A549 (cell line): ENCODE data around the gene CAND2. TPM values are rescaled to one million over a fixed set of nuclear protein-coding genes. Genes with fewer than 3 reads are reported as not detected.

Experiments used
- ATAC-seq, 2 experiments: fragments of 200-7000 bp in 1 of 2; fragments of >200 bp in 1 of 2; cut with Nextera tagmentation in 1 of 2; cut with Tn5 transposase in 1 of 2; 3 replicates each; pipeline versions ENCODE4 v1.8.0 to v1.9.1; 2018 to 2020; ENCODE audit warnings: mild to moderate bottlenecking in 1 of 2, moderate library complexity in 1 of 2
- CTCF ChIA-PET: fragments of 300-600 bp; sonication (Branson Sonifier 250); formaldehyde crosslinking; extraction: SDS; loops from one replicate; lab custom pipeline; 2021; ENCODE audit warnings: antibody characterized with exemption, inconsistent platforms; lab: Yijun Ruan, JAX
- POLR2A ChIA-PET: fragments of 350-600 bp; formaldehyde crosslinking; extraction: SDS; loops from one replicate; lab custom pipeline; 2021; ENCODE audit warnings: antibody characterized with exemption, inconsistent platforms; lab: Yijun Ruan, JAX
- DNase-seq, 2 experiments: peaks; one replicate each; pipeline versions ENCODE4 v3.0.0 to v3.0.0-alpha.2; 2011 to 2016; ENCODE audit warnings: low read depth in 1 of 2, low spot score in 1 of 2
- FAIRE-seq: peaks from 2 replicates; lab custom pipeline; 2011; peaks lifted over from hg19 to GRCh38; lab: Jason Lieb, UNC
- H3K27ac ChIP-seq, 2 experiments: fragments of >200 bp; sonication (Bioruptor Twin); formaldehyde crosslinking; 3 replicates each; pipeline ENCODE4 v1.5.1; 2016 to 2017
- H3K4me1 ChIP-seq: fragments of >200 bp; sonication (Bioruptor Twin); formaldehyde crosslinking; 3 replicates; pipeline ENCODE4 v1.6.1; 2016
- H3K4me2 ChIP-seq: fragments of >200 bp; sonication (Bioruptor Twin); formaldehyde crosslinking; 3 replicates; pipeline ENCODE4 v1.6.1; 2016
- H3K4me3 ChIP-seq: fragments of >200 bp; sonication (Bioruptor Twin); formaldehyde crosslinking; 3 replicates; pipeline ENCODE4 v1.5.1; 2016
- H3K9me3 ChIP-seq: fragments of >200 bp; sonication (Bioruptor Twin); formaldehyde crosslinking; 3 replicates; pipeline ENCODE4 v1.6.1; 2016
- CBX2 ChIP-seq: fragments of 200-600 bp; sonication (generic); IDR thresholded peaks from 2 replicates; pipeline ENCODE4 v1.6.1; 2016; ENCODE audit warnings: low read depth, mild to moderate bottlenecking, borderline replicate concordance
- ELK1 ChIP-seq: fragments of 150-350 bp; IDR thresholded peaks from 2 replicates; pipeline ENCODE4 v1.6.1; 2014; ENCODE audit warnings: low read depth, mild to moderate bottlenecking, low read length
- ESRRA ChIP-seq: fragments of 150-350 bp; IDR thresholded peaks from 2 replicates; pipeline ENCODE4 v1.6.1; 2014; ENCODE audit warnings: mild to moderate bottlenecking, low read length, borderline replicate concordance
- FOSB ChIP-seq: fragments of 250-450 bp; sonication (Bioruptor Pico); IDR thresholded peaks from 2 replicates; pipeline ENCODE4 v1.5.0; 2020; ENCODE audit warnings: mild to moderate bottlenecking, moderate library complexity
- GATA3 ChIP-seq: IDR thresholded peaks from 2 replicates; pipeline ENCODE4 v1.6.1; 2012; ENCODE audit warnings: borderline replicate concordance
- HOXB13 ChIP-seq: fragments of 250-450 bp; sonication (Bioruptor Pico); IDR thresholded peaks from 2 replicates; pipeline ENCODE4 v1.5.0; 2020; ENCODE audit warnings: low read depth, mild to moderate bottlenecking, moderate library complexity
- JUNB ChIP-seq: fragments of >200 bp; sonication (Bioruptor Twin); formaldehyde crosslinking; IDR thresholded peaks from 2 replicates; pipeline ENCODE4 v1.6.1; 2016
- NFE2L2 ChIP-seq: fragments of 150-350 bp; conservative IDR thresholded peaks from 2 replicates; pipeline ENCODE4 v1.6.1; 2014; ENCODE audit warnings: low read length
- PBX3 ChIP-seq: IDR thresholded peaks from 2 replicates; pipeline ENCODE4 v1.6.1; 2012
- PHF8 ChIP-seq: fragments of 200-600 bp; sonication (generic); IDR thresholded peaks from 2 replicates; pipeline ENCODE4 v1.6.1; 2016; ENCODE audit warnings: low read depth, mild to moderate bottlenecking, antibody characterized with exemption, moderate library complexity, borderline replicate concordance
- POLR2AphosphoS2 ChIP-seq: conservative IDR thresholded peaks from 2 replicates; pipeline ENCODE4 v1.6.1; 2012; ENCODE audit warnings: low read length, improper control_type of control experiment, inconsistent platforms
- RCOR1 ChIP-seq: fragments of 150-350 bp; IDR thresholded peaks from 2 replicates; pipeline ENCODE4 v1.6.1; 2014; ENCODE audit warnings: antibody characterized with exemption, low read length, low read depth
- TFCP2L1 ChIP-seq: fragments of 250-450 bp; sonication (Bioruptor Pico); IDR thresholded peaks from 2 replicates; pipeline ENCODE4 v1.5.0; 2021; ENCODE audit warnings: mild to moderate bottlenecking
- WGBS: methylation state at CpG from one replicate; pipeline ENCODE4 v1.1.6; 2017; ENCODE audit errors: missing lambda C conversion rate; 5-methylcytosine and 5-hydroxymethylcytosine counted together
- polyA plus RNA-seq, 4 experiments: library from polyadenylated mRNA; depleted of rRNA in 3 of 4; stranded (reverse); fragments of >200 nt; fragmentation: RNase III in 1 of 4; extraction: RNeasy Plus Mini Kit Qiagen cat#74134 plus additional on column Dnase treatment in 1 of 4; gene quantifications; 2 replicates in 3 of 4; 3 replicates in 1 of 4; pipeline ENCODE4 v1.2.3, GENCODE V29; 2011 to 2017

CAND2 gene
- polyA plus RNA-seq, 2 of the 4 experiments (the other 2 are of a cell fraction) = 0.72 to 0.84 TPM

GRCh38 chr3:12832350-12833221 lies 36.1 kb downstream of the CAND2 start (continued):
- TF ChIP-seq POLR2AphosphoS2 (peak; percentile 39), JUNB (no peak)
- TF ChIP-seq, all 56 proteins: peak for 5

- DNase-seq (no peak), ATAC-seq (no peak), FAIRE-seq (no peak)
- peaks cover 41% of the 10 kb centered on the region for H3K4me1 ChIP-seq
- H3K9me3 ChIP-seq = no peaks in the 10 kb centered on the region
- H3K4me3 ChIP-seq = no peak overlapping the region
- CTCF ChIA-PET = interaction anchor here (1.3 to 5.5 kb wide), 5 partner anchors 8 to 58 kb away, joined by 3 to 47 read pairs (median 9); partner anchors contain the start of gene RPL32
- 83% methylated on average over 12 of the region's 13 CpGs for WGBS
- TF ChIP-seq TFCP2L1 (no peak; the same call in none of the 2 replicates), NFE2L2 (no peak), RCOR1 (no peak), HOXB13 (no peak), GATA3 (no peak), FOSB (CRISPR knock-in tag) (peak; percentile 57; the same call in 1 of the 2 replicates), PBX3 (0 out of 2 replicates have a peak, but pooled peaks have one; percentile 24)
- no peak overlapping the region for H3K4me2 ChIP-seq
- H3K27ac ChIP-seq = no peak overlapping the region
- POLR2A ChIA-PET = interaction anchor here (0.6 to 2.4 kb wide), 4 partner anchors 8 to 465 kb away, joined by 4 to 20 read pairs (median 8); partner anchors contain the start of gene RPL32
Observed at GRCh38 chr3:12833222-12834161, 37.0 kb downstream of the CAND2 start.

- Histone ChIP-seq H3K4me3 (no peak overlapping the region), H3K4me2 (no peak overlapping the region), H3K4me1 (peaks cover 40% of the 10 kb centered on the region), H3K27ac (no peak overlapping the region), H3K9me3 (no peaks in the 10 kb centered on the region)
- ChIA-PET CTCF (interaction anchor here (1.4 to 3.1 kb wide), 3 partner anchors 12 to 116 kb away, joined by 3 to 11 read pairs (median 4); no protein-coding TSS in a partner anchor), POLR2A (no interaction called here)
- ATAC-seq (no peak), DNase-seq (no peak), FAIRE-seq (no peak)
- TF ChIP-seq POLR2AphosphoS2 = peak; percentile 66
- TF ChIP-seq ELK1 = no peak
- TF ChIP-seq ESRRA = no peak
- TF ChIP-seq PHF8 = no peak
- TF ChIP-seq CBX2 = no peak
- 90% methylated on average over 6 of the region's 6 CpGs for WGBS
Observed at GRCh38 chr3:12835052-12835665, 38.7 kb downstream of the CAND2 start.
